GM18870 (cell line): ENCODE results near the gene KLF7.

Experiments
- ATAC-seq: cut with Tn5 transposase; IDR thresholded peaks from one replicate; pipeline ENCODE4 v1.9.1; 2021; ENCODE audit warnings: moderate library complexity; ENCODE audit not compliant: unreplicated experiment

Gene KLF7

DNA sequence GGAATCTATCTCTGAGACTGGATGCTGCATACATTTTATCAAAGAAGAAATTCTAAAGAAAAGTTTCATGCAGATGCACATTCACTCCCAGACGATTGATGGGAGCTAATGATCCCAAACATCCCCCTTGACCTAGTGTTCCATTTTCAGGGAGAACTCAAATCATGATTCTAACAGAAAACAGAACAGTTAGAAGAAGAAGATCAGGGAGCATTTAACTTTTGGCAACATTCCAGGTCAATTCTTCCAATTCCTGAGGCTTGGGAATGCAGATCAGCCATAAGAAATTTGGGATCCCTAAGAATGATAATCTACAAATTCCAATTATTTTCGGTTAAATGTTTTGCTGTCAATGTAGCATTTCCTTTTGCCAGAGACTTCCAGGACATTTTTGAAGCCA is 129.9 kb downstream of the KLF7 start:
- no peak for ATAC-seq

GRCh38 chr2:207032490-207032889 is 133.3 kb downstream of the KLF7 start:
- no peak for ATAC-seq
